Neural progenitor cell (in vitro differentiated cells): Measurements from ENCODE around the gene ZBTB7B.

Experiments
- EZH2 ChIP-seq: fragments of 200-600 bp; sonication (generic); IDR thresholded peaks from 2 replicates; pipeline ENCODE4 v1.6.1; 2017; ENCODE audit warnings: antibody characterized with exemption, mild to moderate bottlenecking, moderate library complexity
- EZH2phosphoT487 ChIP-seq: fragments of 200-600 bp; sonication (generic); IDR thresholded peaks from 2 replicates; pipeline ENCODE4 v1.6.1; 2017; ENCODE audit warnings: antibody characterized with exemption
- TF ChIP-seq, protein P1 (sequence below): fragments of 200-600 bp; sonication (generic); IDR thresholded peaks from 2 replicates; pipeline ENCODE4 v1.5.1; 2017; ENCODE audit warnings: antibody characterized with exemption, mild to moderate bottlenecking

DNA sequence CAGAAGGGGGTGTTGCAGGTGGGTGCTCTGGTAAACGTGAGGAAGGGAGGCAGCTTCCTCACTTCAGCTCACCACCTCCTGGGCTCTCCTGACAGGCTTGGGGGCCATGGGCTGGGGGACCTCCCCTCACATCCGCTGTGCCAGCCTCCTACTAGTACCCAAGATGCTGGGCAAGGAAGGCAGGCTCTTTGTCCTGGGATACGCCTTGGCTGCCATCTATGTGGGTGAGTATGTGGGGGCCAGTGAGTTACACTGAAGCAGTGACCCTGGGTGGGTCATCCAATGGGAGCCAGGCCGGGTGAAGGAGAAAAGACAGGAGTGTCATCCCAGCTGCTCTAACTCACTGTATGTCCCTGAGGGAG is 36.7 kb downstream of the ZBTB7B start:
- TF ChIP-seq, protein P1, sequence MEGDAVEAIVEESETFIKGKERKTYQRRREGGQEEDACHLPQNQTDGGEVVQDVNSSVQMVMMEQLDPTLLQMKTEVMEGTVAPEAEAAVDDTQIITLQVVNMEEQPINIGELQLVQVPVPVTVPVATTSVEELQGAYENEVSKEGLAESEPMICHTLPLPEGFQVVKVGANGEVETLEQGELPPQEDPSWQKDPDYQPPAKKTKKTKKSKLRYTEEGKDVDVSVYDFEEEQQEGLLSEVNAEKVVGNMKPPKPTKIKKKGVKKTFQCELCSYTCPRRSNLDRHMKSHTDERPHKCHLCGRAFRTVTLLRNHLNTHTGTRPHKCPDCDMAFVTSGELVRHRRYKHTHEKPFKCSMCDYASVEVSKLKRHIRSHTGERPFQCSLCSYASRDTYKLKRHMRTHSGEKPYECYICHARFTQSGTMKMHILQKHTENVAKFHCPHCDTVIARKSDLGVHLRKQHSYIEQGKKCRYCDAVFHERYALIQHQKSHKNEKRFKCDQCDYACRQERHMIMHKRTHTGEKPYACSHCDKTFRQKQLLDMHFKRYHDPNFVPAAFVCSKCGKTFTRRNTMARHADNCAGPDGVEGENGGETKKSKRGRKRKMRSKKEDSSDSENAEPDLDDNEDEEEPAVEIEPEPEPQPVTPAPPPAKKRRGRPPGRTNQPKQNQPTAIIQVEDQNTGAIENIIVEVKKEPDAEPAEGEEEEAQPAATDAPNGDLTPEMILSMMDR: no peak
- no peak for TF ChIP-seq EZH2phosphoT487
- TF ChIP-seq EZH2: no peak
